NCI-H187 treated with DMSO at 0.1 percent for 48 hours (cell line): ENCODE measurements around the gene DNAAF2.
"Not testable (repeated sequence)": the region's sequence is repeated elsewhere in the genome, so short reads cannot be mapped to it uniquely, and the experiment has no call there.

ENCODE experiments used
- DNase-seq: peaks from one replicate; lab custom pipeline; 2025; lab: John Stamatoyannopoulos, UW

Gene DNAAF2

DNA sequence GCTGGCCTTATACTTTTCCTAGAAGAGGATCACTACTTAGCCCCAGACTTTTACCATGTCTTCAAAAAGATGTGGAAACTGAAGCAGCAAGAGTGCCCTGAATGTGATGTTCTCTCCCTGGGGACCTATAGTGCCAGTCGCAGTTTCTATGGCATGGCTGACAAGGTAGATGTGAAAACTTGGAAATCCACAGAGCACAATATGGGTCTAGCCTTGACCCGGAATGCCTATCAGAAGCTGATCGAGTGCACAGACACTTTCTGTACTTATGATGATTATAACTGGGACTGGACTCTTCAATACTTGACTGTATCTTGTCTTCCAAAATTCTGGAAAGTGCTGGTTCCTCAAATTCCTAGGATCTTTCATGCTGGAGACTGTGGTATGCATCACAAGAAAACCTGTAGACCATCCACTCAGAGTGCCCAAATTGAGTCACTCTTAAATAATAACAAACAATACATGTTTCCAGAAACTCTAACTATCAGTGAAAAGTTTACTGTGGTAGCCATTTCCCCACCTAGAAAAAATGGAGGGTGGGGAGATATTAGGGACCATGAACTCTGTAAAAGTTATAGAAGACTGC is 12.9 kb downstream of the DNAAF2 start:
- no peak for DNase-seq

DNA sequence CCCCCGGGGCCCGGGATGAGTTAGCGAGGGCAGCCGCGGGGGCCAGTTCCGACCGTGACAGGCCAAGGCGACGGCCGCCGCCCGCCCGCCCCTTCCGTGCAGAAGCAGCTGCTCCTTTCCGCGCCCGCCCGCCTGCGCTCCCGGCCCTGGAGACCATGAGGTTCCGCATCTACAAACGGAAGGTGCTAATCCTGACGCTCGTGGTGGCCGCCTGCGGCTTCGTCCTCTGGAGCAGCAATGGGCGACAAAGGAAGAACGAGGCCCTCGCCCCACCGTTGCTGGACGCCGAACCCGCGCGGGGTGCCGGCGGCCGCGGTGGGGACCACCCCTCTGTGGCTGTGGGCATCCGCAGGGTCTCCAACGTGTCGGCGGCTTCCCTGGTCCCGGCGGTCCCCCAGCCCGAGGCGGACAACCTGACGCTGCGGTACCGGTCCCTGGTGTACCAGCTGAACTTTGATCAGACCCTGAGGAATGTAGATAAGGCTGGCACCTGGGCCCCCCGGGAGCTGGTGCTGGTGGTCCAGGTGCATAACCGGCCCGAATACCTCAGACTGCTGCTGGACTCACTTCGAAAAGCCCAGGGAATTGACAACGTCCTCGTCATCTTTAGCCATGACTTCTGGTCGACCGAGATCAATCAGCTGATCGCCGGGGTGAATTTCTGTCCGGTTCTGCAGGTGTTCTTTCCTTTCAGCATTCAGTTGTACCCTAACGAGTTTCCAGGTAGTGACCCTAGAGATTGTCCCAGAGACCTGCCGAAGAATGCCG is 13.7 kb downstream of the DNAAF2 start:
- DNase-seq = peak; percentile 43

DNA sequence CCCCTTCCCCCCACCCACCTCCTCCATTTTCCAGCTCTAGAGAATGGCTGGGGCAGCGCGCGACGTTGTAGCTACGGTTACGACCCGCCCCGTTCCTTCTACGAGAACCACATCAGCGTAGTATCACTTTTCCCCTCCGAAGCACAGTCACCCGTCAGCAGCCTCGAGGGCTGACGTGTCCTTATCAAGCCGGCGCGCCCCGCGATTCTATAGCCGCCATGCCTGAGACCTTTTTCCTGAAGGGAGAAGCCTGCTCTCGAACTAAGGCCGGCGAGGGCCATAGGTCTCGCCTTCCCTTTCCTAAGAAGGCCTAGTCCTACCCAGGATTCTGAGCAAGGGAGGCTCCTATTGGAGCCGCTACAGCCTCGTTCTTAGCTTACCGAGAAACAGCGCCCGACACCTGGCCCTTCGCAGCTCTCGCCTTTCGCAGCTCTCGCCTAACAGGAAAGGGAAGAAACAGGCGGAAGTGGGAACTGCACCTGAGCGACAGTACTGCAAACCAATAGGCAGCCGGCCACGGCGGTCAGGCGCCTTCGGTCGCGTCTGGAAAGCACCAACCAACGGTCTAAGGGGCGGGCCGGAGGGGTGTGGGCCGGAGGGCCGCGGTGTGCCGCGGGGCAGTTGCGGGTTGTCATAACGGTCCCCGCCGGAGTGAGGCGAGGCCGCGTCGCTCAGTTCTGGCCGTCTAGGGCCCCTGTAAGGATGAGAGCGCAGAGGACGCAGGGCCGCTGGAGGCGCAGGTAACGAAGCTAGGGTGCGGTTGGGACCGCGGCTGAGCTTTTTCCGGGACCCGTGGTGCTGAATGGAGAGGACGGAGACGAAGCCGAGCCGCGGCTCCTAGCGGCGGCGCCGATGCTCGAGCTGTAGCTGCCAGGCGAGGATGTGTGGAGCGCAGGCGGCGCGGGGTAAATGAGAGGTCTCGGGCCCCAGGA is 14.6 kb downstream of the DNAAF2 start, which contains the start of the genes MGAT2 and RPL36AL:
TSS of gene MGAT2 (plus strand) at position 618 of the 932 bp plus-strand sequence. CDS start 470 bp downstream, outside the sequence.
TSS of gene RPL36AL (minus strand) at position 445 of the 932 bp plus-strand sequence. CDS start 1,522 bp downstream, outside the sequence.
- peak; percentile 94 for DNase-seq

DNA sequence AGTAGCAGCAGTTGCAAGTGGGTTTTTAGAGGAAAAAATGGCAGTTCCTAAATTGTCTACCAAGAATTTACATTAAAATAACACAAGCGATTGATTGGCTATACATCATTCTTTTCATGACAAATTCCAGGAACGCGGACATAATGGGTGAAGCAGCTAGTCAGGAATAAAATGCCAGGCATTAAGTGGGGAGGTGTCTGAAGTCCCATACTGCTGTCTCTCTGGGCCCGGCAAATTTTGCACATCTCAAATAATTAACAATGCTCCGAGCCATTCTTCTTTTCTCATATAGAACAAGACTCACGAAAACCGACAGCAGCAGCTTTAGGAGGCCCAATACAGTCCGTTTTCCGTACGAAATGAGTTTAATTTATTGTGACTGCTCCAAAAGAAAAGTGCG is 15.3 kb downstream of the DNAAF2 start:
- DNase-seq = no peak

DNA sequence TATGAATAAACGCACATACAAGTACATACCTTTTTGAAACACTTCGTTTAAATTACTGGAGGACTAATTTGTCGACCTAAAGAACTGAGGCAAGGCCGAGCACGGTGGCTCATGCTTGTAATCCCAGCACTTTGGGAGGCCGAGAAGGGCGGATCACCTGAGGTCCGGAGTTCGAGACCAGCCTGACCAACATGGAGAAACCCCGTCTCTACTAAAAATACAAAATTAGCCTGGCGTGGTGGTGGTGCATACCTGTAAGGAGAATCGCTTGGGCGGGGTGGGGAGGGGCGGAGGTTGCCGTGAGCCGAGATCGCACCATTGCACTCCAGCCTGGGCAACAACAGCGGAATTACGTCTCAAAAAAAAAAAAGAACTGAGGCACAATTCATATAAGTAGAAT is 15.8 kb downstream of the DNAAF2 start:
- not testable (repeated sequence) for DNase-seq

DNA sequence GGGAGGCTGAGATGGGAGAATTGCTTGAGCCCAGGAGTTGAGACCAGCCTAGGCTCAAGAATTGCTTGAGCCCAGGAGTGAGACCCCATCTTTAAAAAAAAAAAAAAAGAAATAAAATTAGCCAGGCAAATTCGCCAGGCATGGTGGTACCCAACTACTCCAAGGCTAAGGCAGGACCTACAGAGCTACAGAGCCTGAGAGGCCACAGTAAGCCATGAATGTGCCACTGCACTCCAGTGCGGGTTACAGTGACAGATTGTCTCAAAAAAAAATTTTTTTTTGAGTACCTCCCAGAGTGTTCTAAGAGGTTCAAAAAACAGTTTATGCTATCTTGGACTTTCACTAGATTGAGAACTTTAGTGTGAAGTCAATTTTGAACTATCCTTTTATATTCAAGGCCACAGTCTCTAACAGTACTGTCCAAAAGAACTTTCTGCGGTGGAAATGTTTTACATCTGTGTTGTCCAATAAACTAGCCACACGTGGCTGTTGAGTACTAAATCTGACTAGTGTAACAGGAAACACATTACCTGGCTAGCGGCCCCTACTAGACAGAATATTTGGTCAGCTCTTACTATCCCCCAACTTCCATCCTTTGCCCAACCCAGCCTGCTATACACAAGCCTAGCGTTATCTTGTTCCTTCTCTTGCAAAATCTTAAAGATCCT is 17.1 kb downstream of the DNAAF2 start:
- DNase-seq = no peak

DNA sequence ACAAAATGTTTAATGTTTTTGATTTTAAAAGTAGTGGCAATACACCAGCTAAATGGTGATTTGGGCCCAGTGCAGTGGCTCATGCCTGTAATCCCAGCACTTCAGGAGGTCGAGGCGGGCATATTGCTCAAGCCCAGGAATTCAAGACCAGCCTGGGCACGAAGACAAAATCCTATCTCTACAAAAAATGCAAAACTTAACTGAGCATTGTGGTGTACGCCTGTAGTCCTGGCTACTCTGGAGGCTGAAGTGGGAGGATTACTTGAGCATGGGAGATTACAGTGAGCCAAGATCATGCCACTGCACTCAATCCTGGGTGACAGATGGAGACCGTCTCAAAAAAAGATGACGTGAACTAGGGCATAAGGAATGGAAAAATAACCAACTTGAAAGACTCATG is 19.3 kb downstream of the DNAAF2 start:
- DNase-seq = no peak

DNA sequence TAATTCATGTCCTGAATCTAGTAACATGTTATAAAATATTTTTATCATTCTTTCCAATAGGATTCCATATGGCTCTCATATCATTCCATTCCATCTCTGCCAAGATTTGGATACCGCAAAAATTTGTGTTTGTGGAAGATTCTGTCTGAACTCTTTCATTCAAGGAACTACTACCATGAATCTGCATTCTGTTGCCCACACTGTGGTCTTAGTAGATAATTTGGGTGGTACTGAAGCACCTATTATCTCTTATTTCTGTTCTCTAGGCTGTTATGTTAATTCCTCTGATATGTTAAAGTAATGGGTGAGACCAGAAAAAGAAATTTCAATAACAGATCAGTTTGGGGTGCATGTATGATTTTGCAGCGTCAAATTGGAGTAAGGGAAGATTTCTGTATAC is 20.8 kb downstream of the DNAAF2 start:
- DNase-seq = no peak

DNA sequence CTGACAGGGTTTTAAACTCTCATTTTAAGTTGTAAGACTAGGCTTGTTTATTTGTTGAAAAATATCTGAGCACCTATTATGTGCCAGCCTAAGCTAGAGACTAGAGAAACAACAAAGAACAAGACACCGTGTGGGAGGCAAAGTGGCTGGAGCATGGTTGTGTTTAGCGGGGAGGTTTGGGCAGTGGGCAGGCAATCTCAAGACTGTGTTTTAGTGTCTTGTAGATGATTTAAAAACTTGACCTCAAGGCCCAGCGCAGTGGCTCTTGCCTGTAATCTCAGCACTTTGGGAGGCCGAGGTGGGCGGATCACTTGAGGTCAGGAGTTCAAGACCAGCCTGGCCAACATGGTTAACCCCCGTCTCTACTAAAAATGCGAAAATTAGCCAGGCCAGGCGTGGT is 22.4 kb downstream of the DNAAF2 start:
- no peak for DNase-seq

DNA sequence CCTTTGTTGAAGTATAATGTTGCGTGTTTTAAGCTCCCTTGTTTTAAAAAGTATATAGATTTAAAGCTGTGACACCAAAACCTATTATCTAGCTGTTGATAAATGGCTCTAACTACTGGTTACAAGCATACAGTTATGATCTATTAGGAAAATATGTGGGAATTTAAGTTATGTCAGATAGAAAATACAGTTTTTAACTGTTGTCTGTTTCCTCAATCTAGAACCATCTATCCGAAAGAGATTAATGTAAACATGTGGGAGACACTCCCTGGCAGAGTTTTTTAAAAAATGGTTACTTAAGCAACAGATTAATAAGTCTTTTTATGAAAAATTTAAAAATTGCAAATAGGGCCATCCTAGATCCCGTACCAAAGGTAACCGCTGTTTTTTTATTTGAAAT is 22.8 kb downstream of the DNAAF2 start:
- no peak for DNase-seq

DNA sequence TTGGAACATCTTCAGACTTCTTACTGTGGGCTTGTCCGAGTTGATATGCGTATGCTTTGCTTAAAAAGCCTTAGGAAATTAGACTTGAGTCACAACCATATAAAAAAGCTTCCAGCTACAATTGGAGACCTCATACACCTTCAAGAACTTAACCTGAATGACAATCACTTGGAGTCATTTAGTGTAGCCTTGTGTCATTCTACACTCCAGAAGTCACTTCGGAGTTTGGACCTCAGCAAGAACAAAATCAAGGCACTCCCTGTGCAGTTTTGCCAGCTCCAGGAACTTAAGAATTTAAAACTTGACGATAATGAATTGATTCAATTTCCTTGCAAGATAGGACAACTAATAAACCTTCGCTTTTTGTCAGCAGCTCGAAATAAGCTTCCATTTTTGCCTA is 27.5 kb downstream of the DNAAF2 start:
- no peak for DNase-seq

DNA sequence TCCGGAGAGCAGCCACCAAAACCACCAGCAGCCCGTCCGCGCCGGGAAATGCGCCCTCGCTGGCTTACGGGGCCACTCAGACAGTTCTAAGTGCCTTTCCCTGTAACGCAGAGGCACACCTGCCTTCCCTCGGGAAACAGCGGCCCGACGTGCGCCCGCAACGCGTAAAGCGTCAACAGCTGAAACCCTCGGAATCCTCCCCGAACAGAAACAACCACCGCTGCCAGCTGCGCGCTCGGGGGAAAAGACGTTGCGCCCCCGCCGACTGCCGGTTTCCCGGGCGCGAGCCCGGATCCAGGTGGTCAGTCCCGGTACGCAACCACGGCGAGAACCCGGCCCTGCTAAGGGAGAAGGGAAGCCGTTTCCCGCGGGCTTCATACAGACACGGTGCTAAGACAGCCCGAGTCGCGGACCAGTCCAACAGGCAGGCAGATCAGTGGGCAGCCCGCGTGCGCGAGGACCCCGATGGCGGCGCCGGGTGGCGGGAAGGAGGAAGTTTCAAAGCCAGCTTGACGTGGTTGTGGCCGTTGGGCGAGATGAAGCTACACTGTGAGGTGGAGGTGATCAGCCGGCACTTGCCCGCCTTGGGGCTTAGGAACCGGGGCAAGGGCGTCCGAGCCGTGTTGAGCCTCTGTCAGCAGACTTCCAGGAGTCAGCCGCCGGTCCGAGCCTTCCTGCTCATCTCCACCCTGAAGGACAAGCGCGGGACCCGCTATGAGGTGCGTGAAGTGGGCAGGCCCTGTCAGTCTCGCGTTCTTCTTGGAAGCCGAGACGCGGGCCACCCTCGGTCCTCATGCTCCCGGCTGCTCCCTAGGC is 36.4 kb downstream of the DNAAF2 start, which contains the start of gene LRR1:
TSS of gene LRR1 (plus strand) at position 456 of the 816 bp plus-strand sequence. CDS start at position 537, 81 bp downstream.
- DNase-seq = peak; percentile 64

DNA sequence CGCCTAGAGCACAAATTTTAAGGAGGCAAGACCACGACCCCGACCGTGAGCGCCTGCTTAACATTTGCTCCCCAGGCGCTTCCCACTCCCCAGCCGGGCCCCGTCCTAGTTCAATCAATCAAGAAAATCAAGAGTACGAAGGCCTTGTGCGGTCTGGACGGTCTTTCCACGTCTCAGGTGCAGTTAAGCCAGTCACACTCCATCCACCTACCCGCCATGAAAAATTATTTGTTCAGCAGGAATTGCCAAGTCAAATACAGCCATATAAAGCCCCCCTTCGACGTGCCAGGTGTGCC is 36.9 kb downstream of the DNAAF2 start:
- no peak for DNase-seq

DNA sequence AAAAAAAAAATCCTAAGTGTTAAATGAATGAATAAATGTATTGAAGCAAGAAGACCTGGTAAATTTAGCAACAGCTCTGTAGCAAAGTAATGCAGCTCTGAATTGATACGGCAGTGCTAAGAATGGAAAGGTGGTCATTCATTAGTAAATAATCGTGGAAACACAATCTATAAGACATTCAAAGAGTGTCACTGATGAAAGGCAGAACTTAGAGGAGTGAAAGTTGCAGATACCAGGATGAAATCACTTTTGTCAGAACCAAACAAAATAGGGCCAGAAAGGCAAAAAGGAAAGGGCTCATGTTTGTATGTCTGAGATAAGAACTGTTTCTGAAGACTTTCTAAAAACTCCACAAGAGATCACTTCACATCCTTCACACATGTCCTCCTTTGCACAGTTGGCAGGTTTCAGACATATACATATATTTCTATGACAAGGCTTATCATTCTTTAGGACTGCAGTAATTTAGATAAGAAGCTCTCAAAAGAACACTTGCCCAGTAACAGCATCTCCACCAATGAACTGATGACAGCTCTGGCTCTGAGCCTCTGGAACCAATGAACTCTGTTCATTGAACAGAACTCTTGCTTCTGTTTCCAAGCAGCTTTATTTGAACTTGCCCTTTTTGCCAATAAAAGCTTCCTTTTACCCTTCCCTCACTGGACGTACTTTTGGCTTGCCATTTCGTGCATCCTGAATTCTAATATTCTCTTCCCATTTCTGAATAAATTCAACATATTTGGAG is 40.5 kb downstream of the DNAAF2 start:
- no peak for DNase-seq

DNA sequence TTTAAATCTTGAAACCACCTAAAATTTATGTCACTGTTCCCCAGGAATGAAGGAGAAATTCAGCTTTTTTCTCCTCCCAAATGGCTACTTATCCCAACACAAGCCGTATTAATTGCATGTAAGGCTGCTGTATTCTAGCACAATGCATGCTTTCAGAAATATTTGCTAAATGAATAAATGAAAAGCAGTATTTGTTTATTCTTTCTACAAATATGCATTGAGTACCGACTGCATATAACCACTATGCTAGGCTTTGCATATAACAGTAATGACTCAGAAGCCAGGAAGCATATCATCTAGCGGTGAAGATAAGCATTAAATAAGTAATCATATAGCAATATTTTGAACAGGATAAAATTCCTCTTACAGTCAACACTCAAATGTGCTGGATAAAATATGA is 42.0 kb downstream of the DNAAF2 start:
- no peak for DNase-seq

DNA sequence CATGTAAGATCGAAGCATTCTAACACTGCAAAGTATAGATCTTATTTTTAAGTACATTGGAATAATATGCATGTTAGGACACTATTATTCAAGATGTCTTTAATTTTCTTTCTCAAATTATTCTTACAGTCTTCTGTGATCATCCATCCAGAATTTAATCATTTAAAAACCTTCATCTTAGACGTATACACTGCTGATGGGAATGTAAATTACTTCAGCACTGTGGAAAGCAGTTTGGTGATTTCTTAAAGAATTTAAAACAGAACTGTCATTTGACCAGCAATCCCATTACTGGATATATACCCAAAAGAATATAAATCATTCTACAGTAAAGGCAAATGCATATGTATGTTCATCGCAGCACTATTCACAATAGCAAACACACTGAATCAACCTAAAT is 45.7 kb downstream of the DNAAF2 start:
- DNase-seq = no peak

DNA sequence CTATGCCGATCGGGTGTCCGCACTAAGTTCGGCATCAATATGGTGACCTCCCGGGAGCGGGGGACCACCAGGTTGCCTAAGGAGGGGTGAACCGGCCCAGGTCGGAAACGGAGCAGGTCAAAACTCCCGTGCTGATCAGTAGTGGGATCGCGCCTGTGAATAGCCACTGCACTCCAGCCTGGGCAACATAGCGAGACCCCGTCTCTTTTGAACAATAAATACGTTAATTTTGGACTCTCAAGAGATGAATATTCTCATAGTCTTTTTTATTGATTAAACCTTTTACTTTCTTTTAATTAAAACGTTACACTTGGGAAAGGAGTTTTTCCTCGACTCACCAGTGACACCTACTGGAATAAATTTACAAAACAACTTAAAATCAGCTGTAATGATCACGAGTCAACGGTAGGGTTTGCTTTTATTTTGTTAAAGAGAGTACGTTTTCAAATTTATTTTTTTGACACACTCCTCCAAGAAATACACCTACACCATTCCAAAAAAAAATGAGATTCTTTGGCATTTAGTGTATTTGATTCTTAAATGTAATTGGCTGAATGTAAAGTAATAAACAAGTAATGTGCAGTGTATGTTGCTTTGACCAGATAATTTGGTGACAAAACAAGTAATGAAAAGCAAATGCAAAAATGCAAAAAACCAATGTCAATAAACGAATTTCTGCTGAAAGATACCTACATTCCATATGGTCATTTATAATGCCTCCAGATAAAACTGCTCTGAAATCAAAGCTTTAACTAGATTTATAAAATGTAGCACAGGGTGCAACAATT is 48.2 kb downstream of the DNAAF2 start:
- no peak for DNase-seq

DNA sequence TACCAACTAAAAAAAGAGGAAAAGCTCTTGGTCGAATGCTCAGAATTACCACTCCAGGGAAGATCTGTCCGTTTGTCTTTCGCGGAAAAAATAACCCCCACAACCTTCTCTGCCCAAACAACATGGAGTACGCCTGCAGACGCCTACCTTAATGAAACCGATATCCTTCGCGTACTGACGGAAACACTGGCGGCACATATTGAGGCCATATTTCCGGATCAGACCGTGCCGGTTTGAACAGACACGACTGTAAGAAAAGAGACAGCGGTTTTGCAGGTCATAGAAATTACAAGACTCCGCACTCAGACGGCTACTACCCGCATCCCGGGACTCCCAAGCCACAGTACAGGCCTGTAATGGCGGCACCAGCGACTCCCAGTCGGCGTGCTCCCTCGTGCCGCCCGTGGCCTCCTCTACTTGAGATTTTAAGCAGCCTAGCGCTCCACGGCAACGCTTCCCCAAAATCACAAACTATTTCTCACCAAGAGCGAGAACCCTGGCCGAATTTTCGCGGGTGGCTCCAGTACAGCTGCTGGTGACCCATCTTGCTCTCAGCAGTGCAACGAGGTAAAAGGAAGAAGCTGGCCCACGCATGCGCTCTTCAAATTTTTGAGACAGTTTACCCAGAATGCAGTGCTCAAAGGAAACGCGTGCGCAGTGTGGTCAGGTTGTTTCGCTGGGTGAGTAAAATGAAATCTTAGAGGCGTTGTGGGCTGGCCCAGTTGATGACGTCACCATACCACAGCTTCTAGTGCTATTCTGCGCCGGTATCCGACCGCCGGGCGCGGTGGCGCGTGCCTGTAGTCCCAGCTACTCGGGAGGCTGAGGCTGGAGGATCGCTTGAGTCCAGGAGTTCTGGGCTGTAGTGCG is 49.0 kb downstream of the DNAAF2 start, which contains the start of gene RPS29:
TSS of gene RPS29 (minus strand) at position 578 of the 870 bp plus-strand sequence. CDS start at position 544, 34 bp downstream.
- DNase-seq = peak; percentile 97
